Measurements from ENCODE around the gene HSD17B8.

HSD17B8 gene

GRCh38 chr6:33164665-33165373, 39.6 kb upstream of the HSD17B8 start:
- TF ChIP-seq YY1 (IDR thresholded peaks at IDR 0.05; ENCODE audit: low read depth): no peak
- no peak for TF ChIP-seq NFIC (IDR thresholded peaks at IDR 0.05)
- TF ChIP-seq MAX (IDR thresholded peaks at IDR 0.05): no peak
- TF ChIP-seq CREB1 (IDR thresholded peaks at IDR 0.05; ENCODE audit: low read depth): no peak
- TF ChIP-seq TCF12 (IDR thresholded peaks at IDR 0.05; ENCODE audit: low read depth): no peak
- no peak; the same call in 1 of the 2 replicates for TF ChIP-seq USF1 (IDR thresholded peaks at IDR 0.05)
- no peak for TF ChIP-seq TEAD4 (IDR thresholded peaks at IDR 0.05)
- no peak for TF ChIP-seq TAF1 (IDR thresholded peaks at IDR 0.05; ENCODE audit: low read depth)
- no peak for TF ChIP-seq EP300 (IDR thresholded peaks at IDR 0.05; ENCODE audit: borderline replicate concordance)
- no peak for TF ChIP-seq CEBPB (IDR thresholded peaks at IDR 0.05)
- no peak for TF ChIP-seq EGR1 (IDR thresholded peaks at IDR 0.05)
- no peak for TF ChIP-seq REST (IDR thresholded peaks at IDR 0.05; ENCODE audit: low read depth)
- TF ChIP-seq ZBTB7A (IDR thresholded peaks at IDR 0.05; ENCODE audit: low read depth): no peak

GRCh38 chr6:33165581-33166258, 38.7 kb upstream of the HSD17B8 start:
- TF ChIP-seq RAD21 (IDR thresholded peaks at IDR 0.05; ENCODE audit: low read depth) (no peak), TCF12 (IDR thresholded peaks at IDR 0.05; ENCODE audit: low read depth) (no peak), FOXM1 (IDR thresholded peaks at IDR 0.05; ENCODE audit: borderline replicate concordance, low read depth) (no peak), REST (IDR thresholded peaks at IDR 0.05; ENCODE audit: low read depth) (no peak), YY1 (IDR thresholded peaks at IDR 0.05; ENCODE audit: low read depth) (no peak), CREB1 (IDR thresholded peaks at IDR 0.05; ENCODE audit: low read depth) (no peak), TAF1 (IDR thresholded peaks at IDR 0.05; ENCODE audit: low read depth) (no peak), EGR1 (IDR thresholded peaks at IDR 0.05) (no peak), ZBTB7A (IDR thresholded peaks at IDR 0.05; ENCODE audit: low read depth) (no peak), USF1 (IDR thresholded peaks at IDR 0.05) (no peak), EP300 (IDR thresholded peaks at IDR 0.05; ENCODE audit: borderline replicate concordance) (no peak), CEBPB (IDR thresholded peaks at IDR 0.05) (no peak)

- TF ChIP-seq CEBPB (IDR thresholded peaks at IDR 0.05): no peak
- TF ChIP-seq TAF1 (IDR thresholded peaks at IDR 0.05; ENCODE audit: low read depth): no peak
- TF ChIP-seq EGR1 (IDR thresholded peaks at IDR 0.05): no peak
- TF ChIP-seq YY1 (IDR thresholded peaks at IDR 0.05; ENCODE audit: low read depth): no peak
- TF ChIP-seq CREB1 (IDR thresholded peaks at IDR 0.05; ENCODE audit: low read depth): no peak
- TF ChIP-seq RAD21 (IDR thresholded peaks at IDR 0.05; ENCODE audit: low read depth): no peak
- TF ChIP-seq REST (IDR thresholded peaks at IDR 0.05; ENCODE audit: low read depth): no peak
- no peak for TF ChIP-seq NFIC (IDR thresholded peaks at IDR 0.05)
- TF ChIP-seq FOXM1 (IDR thresholded peaks at IDR 0.05; ENCODE audit: borderline replicate concordance, low read depth): no peak
- TF ChIP-seq EP300 (IDR thresholded peaks at IDR 0.05; ENCODE audit: borderline replicate concordance): no peak
- TF ChIP-seq USF1 (IDR thresholded peaks at IDR 0.05): no peak
- TF ChIP-seq TCF12 (IDR thresholded peaks at IDR 0.05; ENCODE audit: low read depth): no peak
- no peak for TF ChIP-seq TEAD4 (IDR thresholded peaks at IDR 0.05)
- TF ChIP-seq MAX (IDR thresholded peaks at IDR 0.05): no peak
- no peak for TF ChIP-seq ZBTB7A (IDR thresholded peaks at IDR 0.05; ENCODE audit: low read depth)
Observed at GRCh38 chr6:33166363-33166762, 38.1 kb upstream of the HSD17B8 start.
